ENCODE measurements around the gene SAMD8.

SAMD8 gene

DNA sequence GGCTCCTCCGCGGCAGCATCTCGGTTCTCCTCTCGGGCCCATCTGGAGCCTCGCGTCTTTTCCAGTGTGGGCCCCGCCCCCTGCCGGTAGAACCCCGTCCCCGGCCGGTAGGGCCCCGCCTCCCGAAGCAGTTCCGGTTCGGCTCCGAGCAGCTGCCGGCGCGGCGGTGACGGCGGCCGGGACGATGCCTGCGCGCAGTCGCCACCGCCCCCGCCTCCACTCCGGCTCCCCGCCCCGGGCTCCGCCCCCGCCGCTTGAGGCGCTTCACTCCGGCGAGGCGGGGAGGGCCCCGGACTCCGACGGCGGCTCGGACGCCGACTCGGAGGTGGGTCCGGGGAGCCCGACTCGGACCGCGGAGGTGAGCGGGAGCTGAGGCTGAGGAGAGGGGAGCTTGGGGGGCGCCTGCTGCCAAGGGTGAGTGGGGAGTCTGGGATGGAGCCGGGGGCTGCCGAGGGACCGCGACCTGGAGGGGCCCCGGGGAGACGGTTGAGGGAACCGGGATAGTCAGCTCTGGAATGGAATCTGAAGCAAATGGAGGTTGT, at the start of gene SAMD8:
Gene SAMD8 (plus strand): TSS at position 292 of the 542 bp plus-strand sequence. CDS start 38,873 bp downstream, outside the sequence.
- peak; percentile 88 for DNase-seq (ENCODE audit: low read depth)

DNA sequence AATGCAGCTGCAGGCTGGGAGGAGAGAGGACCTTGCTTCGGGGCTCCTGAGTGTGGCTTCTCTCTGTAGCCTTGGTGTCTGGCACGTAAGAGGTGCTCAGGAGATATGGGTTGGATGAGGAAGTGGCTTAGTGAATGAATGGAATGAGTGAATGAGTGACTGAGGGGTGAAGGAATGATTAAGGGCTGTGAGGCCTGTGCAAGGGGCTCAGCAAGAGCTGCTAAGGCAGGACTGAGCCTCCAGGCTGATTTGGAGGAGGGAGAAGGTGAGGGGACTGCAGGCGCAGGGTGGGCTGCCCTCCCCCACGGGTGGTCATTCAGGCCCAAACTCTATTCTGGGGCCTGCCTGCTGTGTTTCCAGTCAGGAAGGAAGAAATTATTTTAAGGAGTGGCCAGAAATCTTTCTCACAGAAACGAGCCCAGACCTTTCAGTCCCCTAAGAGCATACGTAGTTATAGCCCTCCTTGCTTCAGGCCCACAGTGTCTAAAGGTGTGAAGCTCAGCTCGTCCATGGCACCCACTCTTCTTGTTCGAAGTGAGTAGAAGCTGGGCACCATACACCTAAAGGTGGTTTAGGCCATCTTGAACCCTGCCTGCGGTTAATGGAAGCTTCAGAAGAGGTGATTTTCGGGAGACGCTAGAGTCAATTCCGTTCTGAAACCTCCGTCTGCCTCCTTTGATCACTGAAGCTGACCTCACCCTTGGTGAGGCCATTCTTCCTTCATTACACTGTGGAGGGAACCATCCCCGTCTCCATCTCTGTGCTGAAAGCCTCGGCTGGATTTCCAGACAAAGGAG, 49.5 kb upstream of the SAMD8 start:
- DNase-seq (ENCODE audit: low read depth) = no peak

- DNase-seq (ENCODE audit: low read depth) = no peak
Measured at GRCh38 chr10:75062506-75063299, 48.8 kb upstream of the SAMD8 start.

DNA sequence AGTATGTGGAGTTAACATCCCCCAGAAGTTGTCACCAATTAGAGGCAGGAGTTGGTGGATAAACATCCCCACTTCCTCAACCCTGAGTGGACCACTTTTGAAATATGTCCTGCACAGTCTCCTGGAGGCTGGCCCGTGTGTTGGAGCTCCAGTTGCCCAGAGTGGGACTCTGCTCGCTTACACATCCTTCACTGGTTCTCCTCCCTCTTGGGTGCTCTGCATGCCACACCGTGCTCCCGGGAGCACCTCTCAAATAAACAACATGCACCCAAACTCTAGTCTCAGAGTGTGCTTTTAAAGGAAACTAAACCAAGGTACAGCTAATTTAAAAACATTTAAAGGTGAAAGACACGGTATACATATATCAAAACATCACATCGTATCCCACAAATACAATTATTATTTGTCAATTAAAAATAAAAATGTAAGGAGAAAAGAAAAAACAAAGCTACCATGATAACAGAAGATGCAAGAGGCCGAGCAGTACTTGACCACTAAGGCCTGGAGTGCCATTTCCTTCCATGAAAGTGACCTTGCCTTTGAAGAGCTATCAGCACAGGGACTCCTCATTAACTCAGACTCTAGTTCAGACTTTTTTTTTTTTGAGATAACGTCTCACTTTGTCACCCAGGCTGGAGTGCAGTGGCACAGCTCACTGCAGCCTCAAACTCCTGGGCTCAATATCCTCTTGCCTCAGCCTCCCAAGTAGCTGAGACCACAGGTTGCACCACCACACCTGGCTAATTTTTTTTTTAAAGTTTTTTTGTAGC, 47.8 kb upstream of the SAMD8 start:
- DNase-seq (ENCODE audit: low read depth) = no peak

- no peak for DNase-seq (ENCODE audit: low read depth)
Measured at GRCh38 chr10:75065076-75065475, 46.4 kb upstream of the SAMD8 start.

- no peak for DNase-seq (ENCODE audit: low read depth)
Measured at GRCh38 chr10:75066271-75066670, 45.2 kb upstream of the SAMD8 start.

DNA sequence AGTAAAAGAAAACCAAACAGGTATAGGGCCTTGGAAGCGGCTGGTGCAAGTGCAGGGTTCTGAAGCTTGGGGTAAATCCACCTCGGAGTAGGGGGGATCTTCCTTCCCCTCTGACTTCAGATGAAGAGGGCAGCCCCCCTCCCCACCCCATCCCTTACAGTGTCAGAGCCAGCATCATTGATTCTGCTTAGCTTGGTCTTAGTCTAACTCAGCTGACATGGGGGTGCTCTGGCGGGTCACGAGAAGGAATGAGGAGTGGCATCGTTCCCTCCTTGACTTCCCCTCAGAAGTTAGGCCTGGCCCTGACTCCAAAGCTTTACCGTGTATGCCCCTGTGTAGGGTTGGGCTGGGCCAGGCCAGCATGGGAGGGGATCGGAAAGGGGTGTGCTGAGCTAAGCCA, 44.2 kb upstream of the SAMD8 start:
- DNase-seq (ENCODE audit: low read depth) = no peak

GRCh38 chr10:75068523-75068922, 42.9 kb upstream of the SAMD8 start:
- no peak for DNase-seq (ENCODE audit: low read depth)

- DNase-seq (ENCODE audit: low read depth) = no peak
Measured at GRCh38 chr10:75070476-75070875, 41.0 kb upstream of the SAMD8 start.

GRCh38 chr10:75070961-75071428, 40.5 kb upstream of the SAMD8 start:
- DNase-seq (ENCODE audit: low read depth) = no peak

- no peak for DNase-seq (ENCODE audit: low read depth)
Measured at GRCh38 chr10:75071756-75072155, 39.7 kb upstream of the SAMD8 start.

DNA sequence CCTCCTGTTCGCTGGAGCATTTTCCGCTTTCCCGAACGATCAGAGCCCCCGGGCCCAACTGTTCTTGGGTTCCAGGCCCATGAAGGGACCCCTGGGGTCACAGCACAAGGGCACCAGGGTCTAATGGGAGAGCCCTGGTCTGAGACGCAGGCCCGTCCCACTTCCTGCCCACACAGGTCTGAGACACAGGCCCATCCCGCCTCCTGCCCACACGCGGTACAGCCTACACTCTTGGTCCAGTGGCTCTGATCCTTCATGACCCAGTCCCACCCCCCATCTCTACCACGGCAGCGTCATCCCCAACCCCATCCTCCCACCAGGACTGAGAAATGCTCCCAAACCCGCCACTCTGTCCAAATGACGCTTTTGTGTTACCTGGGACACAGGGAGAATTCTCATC, 38.7 kb upstream of the SAMD8 start:
- no peak for DNase-seq (ENCODE audit: low read depth)

DNA sequence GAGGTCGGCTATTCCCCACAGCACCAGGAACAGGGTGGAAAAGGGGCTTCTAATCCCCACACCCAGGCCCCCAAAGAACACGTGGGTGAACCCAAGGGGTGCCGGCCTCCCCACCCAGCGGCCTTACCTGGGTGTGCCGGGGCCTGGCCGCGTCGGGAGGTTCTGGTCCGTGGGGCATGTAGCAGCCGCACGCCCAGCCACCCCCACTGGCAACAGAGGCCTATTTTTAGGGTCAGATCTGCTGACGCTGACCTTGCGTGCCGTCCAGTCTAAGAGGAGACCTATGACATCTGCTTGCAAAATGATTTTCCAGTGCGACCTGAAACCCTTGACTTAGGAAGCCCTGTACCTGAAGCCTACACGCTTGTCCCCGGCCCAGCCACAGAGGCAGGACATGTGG, 38.0 kb upstream of the SAMD8 start:
- DNase-seq (ENCODE audit: low read depth) = no peak

- no peak for DNase-seq (ENCODE audit: low read depth)
Measured at GRCh38 chr10:75074711-75075445, 36.6 kb upstream of the SAMD8 start.

DNA sequence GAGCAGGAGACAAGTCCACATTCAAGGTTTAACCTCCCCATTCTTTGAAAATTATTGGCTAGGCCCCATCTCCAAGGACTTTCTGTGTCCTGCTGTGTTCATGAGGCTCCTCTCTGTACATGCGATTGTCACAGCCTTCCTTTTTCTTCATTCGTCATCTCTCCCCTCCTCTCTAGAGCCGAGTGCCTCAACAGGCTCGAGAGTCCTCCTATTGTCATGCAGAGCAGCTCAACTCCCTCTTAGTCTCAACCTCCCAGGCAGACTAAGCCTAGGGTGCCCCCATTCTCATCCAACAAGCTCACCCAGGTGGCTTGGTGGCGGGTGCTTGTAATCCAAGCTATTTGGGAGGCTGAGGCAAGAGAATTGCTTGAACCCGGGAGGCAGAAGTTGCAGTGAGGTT, 35.1 kb upstream of the SAMD8 start:
- DNase-seq (ENCODE audit: low read depth) = no peak

- DNase-seq (ENCODE audit: low read depth) = no peak
Measured at GRCh38 chr10:75079436-75080083, 31.9 kb upstream of the SAMD8 start.

DNA sequence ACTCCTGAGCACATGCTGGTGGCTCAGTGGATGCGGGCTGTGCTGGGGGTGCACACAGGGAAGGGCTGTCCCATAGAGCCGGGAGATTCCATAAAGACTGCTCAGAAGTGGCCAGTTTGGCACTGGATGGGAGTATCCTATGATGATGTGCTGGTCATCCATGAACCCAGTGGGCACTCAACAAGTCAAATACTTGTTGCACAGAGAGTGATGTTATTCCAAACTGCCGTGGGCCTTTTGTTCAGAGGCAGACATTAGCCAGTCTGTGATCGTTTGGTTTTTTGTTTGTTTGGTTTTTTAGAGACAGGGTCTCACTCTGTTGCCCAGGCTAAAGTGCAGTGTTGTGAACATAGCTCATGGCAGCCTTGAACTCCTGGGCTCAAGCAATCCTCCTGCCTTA, 30.9 kb upstream of the SAMD8 start:
- DNase-seq (ENCODE audit: low read depth) = no peak

DNA sequence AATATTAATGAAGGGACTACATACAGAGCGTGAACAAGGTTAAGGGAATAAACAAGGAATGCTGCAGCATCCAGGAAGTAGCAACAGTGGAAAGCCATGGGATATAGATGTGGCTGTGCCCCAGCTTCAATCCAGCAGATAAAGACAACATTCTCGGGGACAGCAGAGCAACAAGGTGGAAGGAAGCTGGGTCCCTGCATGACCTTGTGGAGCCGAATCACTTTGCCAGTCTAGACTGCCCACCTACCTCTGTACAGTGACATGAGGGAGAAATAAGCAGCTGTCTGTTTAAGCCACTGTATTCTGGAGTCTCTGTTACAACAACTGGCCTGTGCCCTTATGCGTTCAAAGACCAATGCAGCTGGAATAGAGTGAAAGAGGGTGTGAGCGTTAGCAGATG, 30.1 kb upstream of the SAMD8 start:
- no peak for DNase-seq (ENCODE audit: low read depth)

- no peak for DNase-seq (ENCODE audit: low read depth)
Measured at GRCh38 chr10:75083972-75084833, 27.3 kb upstream of the SAMD8 start.

- DNase-seq (ENCODE audit: low read depth) = no peak
Measured at GRCh38 chr10:75084834-75085384, 26.5 kb upstream of the SAMD8 start.

All from stimulated activated CD8-positive, alpha-beta memory T cell treated with anti-CD3 and anti-CD28 coated beads, Interleukin-15, amount 100 ng/mL, for 24 hours (primary cell).